Measurements from ENCODE around the gene PDCD7. TPM values are rescaled to one million over a fixed set of nuclear protein-coding genes. Genes with fewer than 3 reads are reported as not detected.

PDCD7 gene
- total and polyA plus RNA-seq, 3 experiments from 2014 or later = 21.7 to 39.6 (median 33.6) TPM

DNA sequence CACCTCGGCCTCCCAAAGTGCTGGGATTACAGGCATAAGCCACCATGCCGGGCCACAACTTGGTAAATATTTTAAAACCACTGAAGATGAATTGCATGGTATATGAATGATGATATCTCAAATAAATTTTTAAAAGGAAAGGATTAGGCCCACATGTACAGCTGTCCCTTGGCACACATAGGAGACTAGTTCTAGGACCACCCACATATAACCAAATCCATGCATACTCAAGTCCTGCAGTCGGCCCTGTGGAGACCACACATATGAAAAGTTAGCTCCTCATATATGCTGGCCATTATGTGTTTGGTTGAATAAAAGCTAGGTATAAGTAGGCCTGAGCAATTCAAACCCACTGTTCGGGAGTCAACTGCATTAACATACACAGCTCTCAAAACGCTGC is 40.9 kb upstream of the PDCD7 start:
- Histone ChIP-seq H3K36me3 (ENCODE audit: insufficient read depth, low read length) (peaks cover 28% of the 10 kb centered on the region), H3K4me1 (ENCODE audit: insufficient read depth, low read length) (no peaks in the 10 kb centered on the region), H3K27ac (ENCODE audit: low read depth, low read length) (no peak overlapping the region), H3K4me3 (ENCODE audit: low read length) (no peak overlapping the region), H3K27me3 (ENCODE audit: insufficient read depth, low read length, poor library complexity, severe bottlenecking) (no peaks in the 10 kb centered on the region), H3K9me3 (ENCODE audit: low read length) (no peaks in the 10 kb centered on the region)
- DNase-seq = no peak
- CTCF ChIA-PET = interaction anchor here (1.1 kb wide), 1 partner anchor 33 kb away, joined by 3 read pairs; no protein-coding TSS in a partner anchor
- Mint-ChIP-seq H3K4me3 (no peak overlapping the region), H3K27me3 (no peaks in the 10 kb centered on the region), H3K36me3 (peaks cover 0 to 70% (median 13%) of the 10 kb centered on the region in 3 donors), H3K9me3 (no peaks in the 10 kb centered on the region), H3K27ac (no peak overlapping the region), H3K4me1 (peaks cover 8 to 20% (median 18%) of the 10 kb centered on the region in 3 donors)
- POLR2A ChIA-PET = interaction anchor here (0.6 kb wide), 1 partner anchor 9 kb away, joined by 3 read pairs; no protein-coding TSS in a partner anchor

DNA sequence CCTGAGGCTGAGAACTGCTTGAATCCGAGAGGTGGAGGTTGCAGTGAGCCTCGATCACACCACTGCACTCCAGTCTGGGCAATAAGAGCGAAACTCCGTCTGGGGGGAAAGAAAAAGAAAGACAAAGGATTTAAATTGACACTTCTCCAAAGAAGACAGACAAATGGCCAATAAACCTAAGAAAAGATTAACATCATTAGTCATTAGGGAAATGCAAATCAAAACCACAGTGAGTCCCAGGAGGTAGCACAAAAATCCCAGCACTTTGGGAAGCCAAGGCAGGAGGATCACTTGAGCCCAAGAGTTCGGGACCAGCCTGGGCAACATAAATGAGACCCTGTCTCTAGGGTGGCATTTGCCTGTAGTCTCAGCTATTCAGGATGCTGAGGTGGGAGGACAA is 38.9 kb upstream of the PDCD7 start:
- peak overlapping the region in 1 of 8 donors; percentile 33 for H3K27ac Mint-ChIP-seq
- no peaks in the 10 kb centered on the region for H3K4me1 ChIP-seq (ENCODE audit: insufficient read depth, low read length)
- CTCF ChIA-PET = interaction anchor here (0.6 to 1.3 kb wide), 2 partner anchors 13 to 65 kb away, joined by 3 to 4 read pairs; partner anchors contain the start of gene CLPX
- no peaks in the 10 kb centered on the region for H3K9me3 ChIP-seq (ENCODE audit: low read length)
- peaks cover 0 to 65% (median 9%) of the 10 kb centered on the region in 3 donors for H3K36me3 Mint-ChIP-seq
- H3K27ac ChIP-seq (ENCODE audit: low read depth, low read length) = no peak overlapping the region
- H3K36me3 ChIP-seq (ENCODE audit: insufficient read depth, low read length) = peaks cover 22% of the 10 kb centered on the region
- no peaks in the 10 kb centered on the region for H3K27me3 ChIP-seq (ENCODE audit: insufficient read depth, low read length, poor library complexity, severe bottlenecking)
- H3K4me3 ChIP-seq (ENCODE audit: low read length) = no peak overlapping the region
- no peak overlapping the region for H3K4me3 Mint-ChIP-seq
- peaks cover 8 to 13% (median 10%) of the 10 kb centered on the region in 3 donors for H3K4me1 Mint-ChIP-seq
- no peaks in the 10 kb centered on the region for H3K9me3 Mint-ChIP-seq
- no peaks in the 10 kb centered on the region for H3K27me3 Mint-ChIP-seq
- no peak for DNase-seq
- POLR2A ChIA-PET = no interaction called here

DNA sequence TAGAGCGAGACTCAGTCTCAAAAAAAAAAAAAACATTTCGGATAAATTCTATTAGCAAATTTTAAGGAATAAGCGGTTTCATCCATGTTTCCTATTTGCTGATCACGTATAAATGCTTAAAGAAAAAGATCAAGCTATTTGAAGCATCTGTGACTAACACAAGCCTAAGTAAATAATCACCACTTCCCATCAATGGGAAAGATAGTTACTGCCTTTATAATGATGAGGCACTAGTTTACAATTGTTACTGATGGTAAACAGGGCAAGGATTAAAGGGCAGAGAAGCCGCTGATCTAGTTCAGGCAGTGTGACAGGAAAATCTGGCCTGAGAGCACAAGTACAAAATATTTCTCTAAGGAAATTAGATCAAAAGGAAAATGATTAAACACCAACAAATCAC is 37.8 kb upstream of the PDCD7 start:
- DNase-seq = no peak
- Mint-ChIP-seq H3K4me1 (peaks cover 8 to 17% (median 11%) of the 10 kb centered on the region in 3 donors), H3K36me3 (peaks cover 0 to 60% (median 9%) of the 10 kb centered on the region in 3 donors), H3K27me3 (no peaks in the 10 kb centered on the region), H3K4me3 (no peak overlapping the region), H3K9me3 (no peaks in the 10 kb centered on the region), H3K27ac (no peak overlapping the region)
- no peak overlapping the region for H3K27ac ChIP-seq (ENCODE audit: low read depth, low read length)
- H3K4me1 ChIP-seq (ENCODE audit: insufficient read depth, low read length) = no peaks in the 10 kb centered on the region
- H3K9me3 ChIP-seq (ENCODE audit: low read length) = no peaks in the 10 kb centered on the region
- peaks cover 15% of the 10 kb centered on the region for H3K36me3 ChIP-seq (ENCODE audit: insufficient read depth, low read length)
- POLR2A ChIA-PET = no interaction called here
- CTCF ChIA-PET = interaction anchor here (1.3 kb wide), 1 partner anchor 14 kb away, joined by 3 read pairs; the partner anchor contains the start of gene CLPX
- H3K27me3 ChIP-seq (ENCODE audit: insufficient read depth, low read length, poor library complexity, severe bottlenecking) = no peaks in the 10 kb centered on the region
- no peak overlapping the region for H3K4me3 ChIP-seq (ENCODE audit: low read length)

DNA sequence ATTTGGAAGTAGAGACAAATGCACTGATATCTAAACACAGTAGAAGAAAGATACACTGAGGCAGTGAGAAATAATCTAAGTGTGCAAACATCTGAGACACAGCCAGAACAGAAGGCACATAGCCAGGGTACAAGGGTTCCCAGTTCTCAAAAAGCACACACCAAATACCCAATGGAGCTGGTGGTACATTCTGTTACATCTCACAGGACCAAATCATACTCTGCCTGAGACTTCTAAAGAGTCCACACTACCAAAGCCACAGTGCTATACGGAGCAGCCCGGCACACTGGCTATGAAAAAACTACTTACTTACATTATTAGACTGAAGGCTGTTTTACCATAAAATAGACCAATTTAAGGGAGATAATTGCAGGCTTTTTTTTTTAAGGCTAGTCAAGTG is 32.3 kb upstream of the PDCD7 start:
- H3K27me3 Mint-ChIP-seq = no peaks in the 10 kb centered on the region
- ChIA-PET CTCF (no interaction called here), POLR2A (no interaction called here)
- H3K4me1 Mint-ChIP-seq = peaks cover 6 to 18% (median 14%) of the 10 kb centered on the region in 3 donors
- no peak overlapping the region for H3K27ac ChIP-seq (ENCODE audit: low read depth, low read length)
- DNase-seq = no peak
- peaks cover 0 to 52% (median 2%) of the 10 kb centered on the region in 3 donors for H3K36me3 Mint-ChIP-seq
- no peaks in the 10 kb centered on the region for H3K4me1 ChIP-seq (ENCODE audit: insufficient read depth, low read length)
- peaks cover 11% of the 10 kb centered on the region for H3K36me3 ChIP-seq (ENCODE audit: insufficient read depth, low read length)
- H3K9me3 ChIP-seq (ENCODE audit: low read length) = no peaks in the 10 kb centered on the region
- peak overlapping the region in 3 of 8 donors; percentile 31 to 59 (median 42) for H3K27ac Mint-ChIP-seq
- no peaks in the 10 kb centered on the region for H3K27me3 ChIP-seq (ENCODE audit: insufficient read depth, low read length, poor library complexity, severe bottlenecking)
- no peaks in the 10 kb centered on the region for H3K9me3 Mint-ChIP-seq
- H3K4me3 Mint-ChIP-seq = no peak overlapping the region
- no peak overlapping the region for H3K4me3 ChIP-seq (ENCODE audit: low read length)

DNA sequence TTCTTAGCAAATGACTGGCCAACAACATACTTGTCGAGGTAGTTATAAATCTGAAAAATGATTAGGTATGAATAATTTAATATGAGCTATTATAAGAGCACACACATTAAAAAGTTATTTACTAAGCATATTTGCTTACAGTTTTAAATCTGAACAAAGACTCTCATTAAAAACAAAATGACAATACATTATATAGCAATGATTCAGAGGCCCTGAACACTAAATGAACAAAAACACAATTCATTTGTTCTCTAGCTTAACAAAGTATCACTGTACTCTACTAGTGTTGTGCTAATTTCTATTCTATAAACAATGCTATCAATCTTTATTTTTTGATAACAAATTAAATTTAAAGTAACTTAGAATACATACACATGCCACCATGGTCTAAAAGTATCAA is 30.5 kb upstream of the PDCD7 start:
- Mint-ChIP-seq H3K9me3 (no peaks in the 10 kb centered on the region), H3K27ac (no peak overlapping the region), H3K36me3 (peaks cover 0 to 50% (median 2%) of the 10 kb centered on the region in 3 donors), H3K4me3 (no peak overlapping the region), H3K27me3 (no peaks in the 10 kb centered on the region), H3K4me1 (peaks cover 8 to 17% (median 15%) of the 10 kb centered on the region in 3 donors)
- POLR2A ChIA-PET = no interaction called here
- DNase-seq = no peak
- Histone ChIP-seq H3K36me3 (ENCODE audit: insufficient read depth, low read length) (peaks cover 11% of the 10 kb centered on the region), H3K4me3 (ENCODE audit: low read length) (no peak overlapping the region), H3K27ac (ENCODE audit: low read depth, low read length) (no peak overlapping the region), H3K9me3 (ENCODE audit: low read length) (no peaks in the 10 kb centered on the region), H3K27me3 (ENCODE audit: insufficient read depth, low read length, poor library complexity, severe bottlenecking) (no peaks in the 10 kb centered on the region), H3K4me1 (ENCODE audit: insufficient read depth, low read length) (no peaks in the 10 kb centered on the region)
- CTCF ChIA-PET = no interaction called here

DNA sequence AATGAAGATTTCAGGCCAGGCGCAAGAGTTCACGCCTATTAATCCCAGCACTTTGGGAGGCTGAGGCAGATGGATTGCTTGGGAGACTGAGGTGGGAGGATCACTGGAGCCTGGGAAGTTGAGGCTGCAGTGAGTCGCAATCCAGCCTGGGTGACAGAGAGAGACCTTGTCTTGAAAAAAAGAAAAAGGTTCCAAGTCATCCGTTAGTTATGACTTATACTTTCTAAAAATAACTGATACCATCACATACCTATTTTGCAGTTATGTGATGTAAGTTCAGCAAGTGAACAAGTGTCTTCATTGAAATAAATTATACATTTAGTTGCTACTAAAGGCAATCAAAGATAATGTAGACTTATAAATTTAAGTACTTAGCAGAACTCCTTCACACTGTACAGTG is 29.4 kb upstream of the PDCD7 start:
- Mint-ChIP-seq H3K4me3 (no peak overlapping the region), H3K9me3 (no peaks in the 10 kb centered on the region), H3K4me1 (peaks cover 8 to 17% (median 15%) of the 10 kb centered on the region in 3 donors), H3K36me3 (peaks cover 0 to 58% (median 2%) of the 10 kb centered on the region in 3 donors), H3K27ac (peak overlapping the region in 1 of 8 donors; percentile 75), H3K27me3 (no peaks in the 10 kb centered on the region)
- CTCF ChIA-PET = no interaction called here
- Histone ChIP-seq H3K27ac (ENCODE audit: low read depth, low read length) (no peak overlapping the region), H3K4me3 (ENCODE audit: low read length) (no peak overlapping the region), H3K9me3 (ENCODE audit: low read length) (no peaks in the 10 kb centered on the region), H3K27me3 (ENCODE audit: insufficient read depth, low read length, poor library complexity, severe bottlenecking) (no peaks in the 10 kb centered on the region), H3K4me1 (ENCODE audit: insufficient read depth, low read length) (no peaks in the 10 kb centered on the region), H3K36me3 (ENCODE audit: insufficient read depth, low read length) (peaks cover 17% of the 10 kb centered on the region)
- POLR2A ChIA-PET = interaction anchor here (0.6 kb wide), 1 partner anchor 10 kb away, joined by 3 read pairs; no protein-coding TSS in a partner anchor
- no peak for DNase-seq

DNA sequence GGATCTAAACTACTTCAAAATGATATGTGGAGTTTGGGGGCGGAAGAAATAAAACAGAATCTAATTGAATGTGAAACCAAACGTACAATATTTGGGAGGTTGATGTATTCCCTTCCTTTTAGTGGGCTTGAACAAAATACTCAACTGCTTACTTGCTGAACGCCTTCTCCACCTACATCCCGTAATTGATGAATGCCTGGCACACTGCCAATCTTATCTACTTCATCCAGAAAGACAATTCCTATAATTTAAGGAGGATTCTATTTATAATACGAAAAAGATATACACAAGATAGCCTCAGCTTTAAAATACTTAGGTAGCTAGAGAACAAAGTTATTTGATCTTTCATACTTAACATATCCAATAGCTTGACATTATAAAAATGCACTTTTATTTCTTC is 23.1 kb upstream of the PDCD7 start:
- Histone ChIP-seq H3K4me3 (ENCODE audit: low read length) (no peak overlapping the region), H3K9me3 (ENCODE audit: low read length) (no peaks in the 10 kb centered on the region), H3K27me3 (ENCODE audit: insufficient read depth, low read length, poor library complexity, severe bottlenecking) (no peaks in the 10 kb centered on the region), H3K4me1 (ENCODE audit: insufficient read depth, low read length) (no peaks in the 10 kb centered on the region), H3K27ac (ENCODE audit: low read depth, low read length) (no peak overlapping the region), H3K36me3 (ENCODE audit: insufficient read depth, low read length) (peaks cover 41% of the 10 kb centered on the region)
- Mint-ChIP-seq H3K9me3 (no peaks in the 10 kb centered on the region), H3K4me3 (no peak overlapping the region), H3K27me3 (no peaks in the 10 kb centered on the region), H3K4me1 (peaks cover 3 to 7% (median 3%) of the 10 kb centered on the region in 3 donors), H3K36me3 (peaks cover 6 to 73% (median 17%) of the 10 kb centered on the region in 3 donors), H3K27ac (peak overlapping the region in 1 of 8 donors; percentile 44)
- DNase-seq = no peak
- POLR2A ChIA-PET = no interaction called here
- CTCF ChIA-PET = no interaction called here

DNA sequence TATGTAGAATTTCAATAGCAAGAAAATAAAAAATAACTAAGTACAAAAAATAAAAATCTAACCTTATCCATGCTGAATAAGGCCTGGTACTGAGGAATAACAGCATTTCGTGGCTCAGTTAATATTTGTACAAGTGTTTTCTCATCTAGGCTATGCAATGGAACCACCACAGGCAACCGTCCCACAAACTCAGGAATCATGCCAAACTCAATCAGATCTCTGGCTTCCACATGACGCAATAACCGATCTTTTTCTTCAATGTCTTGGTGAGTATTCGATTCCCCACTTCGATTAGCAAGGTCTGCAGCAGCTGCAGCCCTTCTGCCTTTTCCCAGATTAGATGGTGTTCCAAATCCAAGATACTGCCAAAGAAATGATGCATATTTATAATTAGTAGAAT is 21.1 kb upstream of the PDCD7 start:
- no peak overlapping the region for H3K4me3 Mint-ChIP-seq
- no peak overlapping the region for H3K27ac ChIP-seq (ENCODE audit: low read depth, low read length)
- no peaks in the 10 kb centered on the region for H3K9me3 ChIP-seq (ENCODE audit: low read length)
- H3K4me3 ChIP-seq (ENCODE audit: low read length) = no peak overlapping the region
- ChIA-PET CTCF (no interaction called here), POLR2A (no interaction called here)
- H3K4me1 ChIP-seq (ENCODE audit: insufficient read depth, low read length) = no peaks in the 10 kb centered on the region
- H3K9me3 Mint-ChIP-seq = no peaks in the 10 kb centered on the region
- peaks cover 6 to 76% (median 20%) of the 10 kb centered on the region in 3 donors for H3K36me3 Mint-ChIP-seq
- H3K4me1 Mint-ChIP-seq = no peaks in the 10 kb centered on the region
- H3K27me3 ChIP-seq (ENCODE audit: insufficient read depth, low read length, poor library complexity, severe bottlenecking) = no peaks in the 10 kb centered on the region
- no peaks in the 10 kb centered on the region for H3K27me3 Mint-ChIP-seq
- no peak overlapping the region for H3K27ac Mint-ChIP-seq
- peaks cover 48% of the 10 kb centered on the region for H3K36me3 ChIP-seq (ENCODE audit: insufficient read depth, low read length)
- DNase-seq = no peak

Measured in CD8-positive, alpha-beta memory T cell (primary cell).